DOHH2 (cell line): ENCODE results near the gene CNTD1.

ENCODE experiments used
- H3F3A ChIP-seq: fragments of 200-600 bp; sonication (generic), shearing (Covaris generic); 2 replicates; pipeline ENCODE4 v1.6.0; 2016; ENCODE audit warnings: antibody characterized with exemption, mild to moderate bottlenecking; ENCODE audit not compliant: control insufficient read depth, insufficient read depth
- H3K27ac ChIP-seq: fragments of 200-600 bp; sonication (generic); 2 replicates; pipeline ENCODE4 v1.5.1; 2014; ENCODE audit warnings: low read depth, mild to moderate bottlenecking, low read length, moderate library complexity
- H3K27me3 ChIP-seq: fragments of 200-600 bp; sonication (generic); 2 replicates; pipeline ENCODE4 v1.6.1; 2014; ENCODE audit warnings: mild to moderate bottlenecking, low read length, mixed read lengths; ENCODE audit not compliant: control insufficient read depth
- H3K36me3 ChIP-seq: fragments of 200-600 bp; sonication (generic); 2 replicates; pipeline ENCODE4 v1.6.1; 2014; ENCODE audit warnings: mild to moderate bottlenecking, low read length, moderate library complexity, mixed read lengths; ENCODE audit not compliant: control insufficient read depth
- H3K4me1 ChIP-seq: fragments of 200-600 bp; sonication (generic); 2 replicates; pipeline ENCODE4 v1.6.1; 2014; ENCODE audit warnings: mild to moderate bottlenecking, low read length, mixed read lengths; ENCODE audit not compliant: control insufficient read depth
- H3K4me2 ChIP-seq: fragments of 200-600 bp; sonication (generic); 2 replicates; pipeline ENCODE4 v1.6.0; 2014; ENCODE audit warnings: mild to moderate bottlenecking, low read length, moderate library complexity
- H3K4me3 ChIP-seq: fragments of 200-600 bp; sonication (generic); 2 replicates; pipeline ENCODE4 v1.5.1; 2014; ENCODE audit warnings: mild to moderate bottlenecking, low read length, mixed read lengths
- H3K79me2 ChIP-seq: fragments of 200-600 bp; sonication (generic); 2 replicates; pipeline ENCODE4 v1.6.1; 2014; ENCODE audit warnings: mild to moderate bottlenecking, low read length, mixed read lengths; ENCODE audit not compliant: control insufficient read depth
- H3K9me2 ChIP-seq: fragments of 200-600 bp; sonication (generic); replicated peaks from 2 replicates; pipeline ENCODE4 v1.6.1; 2014; ENCODE audit warnings: mild to moderate bottlenecking, low read length, mixed read lengths; ENCODE audit not compliant: control insufficient read depth
- H3K9me3 ChIP-seq: fragments of 200-600 bp; sonication (generic); 2 replicates; pipeline ENCODE4 v1.6.1; 2014; ENCODE audit warnings: antibody characterized with exemption, low read length, mixed read lengths; ENCODE audit not compliant: control insufficient read depth, insufficient read depth
- H4K20me1 ChIP-seq: fragments of 200-600 bp; sonication (generic); 2 replicates; pipeline ENCODE4 v1.6.0; 2014; ENCODE audit warnings: low read depth, mild to moderate bottlenecking, antibody characterized with exemption, low read length, moderate library complexity; ENCODE audit not compliant: control insufficient read depth, insufficient read depth
- CTCF ChIP-seq: fragments of 200-600 bp; sonication (generic); IDR thresholded peaks from one replicate; pipeline ENCODE4 v1.5.1; 2014; ENCODE audit warnings: antibody characterized with exemption, mild to moderate bottlenecking, low read depth, low read length; ENCODE audit not compliant: poor library complexity, severe bottlenecking
- EZH2phosphoT487 ChIP-seq: fragments of 200-600 bp; sonication (generic); IDR thresholded peaks from 2 replicates; pipeline ENCODE4 v1.6.1; 2017; ENCODE audit warnings: borderline replicate concordance, mild to moderate bottlenecking, antibody characterized with exemption, low read length, moderate library complexity, mixed read lengths

CNTD1 gene

GRCh38 chr17:42783062-42783790 is 15.4 kb upstream of the CNTD1 start:
- H3F3A ChIP-seq, result no peaks in the 10 kb centered on the region; the same call in 1 of the 2 replicates
- H3K27ac ChIP-seq, result no peak overlapping the region
- no peaks in the 10 kb centered on the region for H3K4me1 ChIP-seq
- peaks cover 46% of the 10 kb centered on the region for H3K27me3 ChIP-seq
- H3K36me3 ChIP-seq, result peaks cover 12% of the 10 kb centered on the region
- H3K4me3 ChIP-seq, result no peak overlapping the region
- H3K9me3 ChIP-seq, result no peaks in the 10 kb centered on the region
- H3K9me2 ChIP-seq, result no peaks in the 10 kb centered on the region
- no peaks in the 10 kb centered on the region for H4K20me1 ChIP-seq
- TF ChIP-seq CTCF (no peak), EZH2phosphoT487 (no peak)
- no peaks in the 10 kb centered on the region for H3K79me2 ChIP-seq
- no peak overlapping the region for H3K4me2 ChIP-seq

- Histone ChIP-seq H4K20me1 (no peaks in the 10 kb centered on the region), H3K9me3 (no peaks in the 10 kb centered on the region), H3K4me3 (no peak overlapping the region), H3K79me2 (no peaks in the 10 kb centered on the region), H3K27ac (no peak overlapping the region), H3F3A (no peaks in the 10 kb centered on the region; the same call in 1 of the 2 replicates), H3K27me3 (peaks cover 46% of the 10 kb centered on the region), H3K9me2 (no peaks in the 10 kb centered on the region), H3K4me1 (no peaks in the 10 kb centered on the region), H3K36me3 (peaks cover 10% of the 10 kb centered on the region), H3K4me2 (no peak overlapping the region)
- TF ChIP-seq CTCF, result no peak
Observed at GRCh38 chr17:42783791-42784138, 14.9 kb upstream of the CNTD1 start.

- no peak overlapping the region for H3K4me2 ChIP-seq
- H4K20me1 ChIP-seq, result no peaks in the 10 kb centered on the region
- no peak overlapping the region for H3K27ac ChIP-seq
- H3K4me1 ChIP-seq, result no peaks in the 10 kb centered on the region
- H3F3A ChIP-seq, result no peaks in the 10 kb centered on the region; the same call in 1 of the 2 replicates
- H3K9me3 ChIP-seq, result no peaks in the 10 kb centered on the region
- peaks cover 4% of the 10 kb centered on the region for H3K36me3 ChIP-seq
- TF ChIP-seq EZH2phosphoT487, result no peak
- no peak for TF ChIP-seq CTCF
- H3K79me2 ChIP-seq, result no peaks in the 10 kb centered on the region
- H3K27me3 ChIP-seq, result peaks cover 46% of the 10 kb centered on the region
- H3K9me2 ChIP-seq, result no peaks in the 10 kb centered on the region
- no peak overlapping the region for H3K4me3 ChIP-seq
Observed at GRCh38 chr17:42784409-42784808, 14.3 kb upstream of the CNTD1 start.
